Activated gamma-delta T cell treated with Interleukin-2 at 50 U/mL for 16 hours (primary cell): ENCODE results near the gene SEC14L5.
A peak's percentile ranks its signal among the peaks of the same experiment; 100 is the strongest.
"Not testable (repeated sequence)": the region's sequence is repeated elsewhere in the genome, so short reads cannot be mapped to it uniquely, and the experiment has no call there.

Source experiments
- DNase-seq: peaks from one replicate; pipeline ENCODE4 v3.0.0-alpha.2; 2020

Gene SEC14L5

GRCh38 chr16:4957720-4958509 is at the start of gene SEC14L5:
Gene SEC14L5, plus strand, starts transcription at chr16:4958330. Its CDS starts 994 bp downstream, at chr16:4959324.
- DNase-seq, result peak; percentile 79

GRCh38 chr16:4908854-4909401 is 49.2 kb upstream of the SEC14L5 start:
- no peak for DNase-seq

- no peak for DNase-seq
Measured at GRCh38 chr16:4909825-4910224, 48.3 kb upstream of the SEC14L5 start.

- DNase-seq, result no peak
Measured at GRCh38 chr16:4910828-4911227, 47.3 kb upstream of the SEC14L5 start.

GRCh38 chr16:4911970-4912386 is 46.2 kb upstream of the SEC14L5 start:
- no peak for DNase-seq

- no peak for DNase-seq
Measured at GRCh38 chr16:4913130-4913773, 44.9 kb upstream of the SEC14L5 start.

GRCh38 chr16:4913774-4914525 is 44.2 kb upstream of the SEC14L5 start:
- no peak for DNase-seq

- no peak for DNase-seq
Measured at GRCh38 chr16:4914528-4915225, 43.5 kb upstream of the SEC14L5 start.

GRCh38 chr16:4915226-4915761 is 42.8 kb upstream of the SEC14L5 start:
- DNase-seq, result no peak

GRCh38 chr16:4917117-4917516 is 41.0 kb upstream of the SEC14L5 start:
- no peak for DNase-seq

GRCh38 chr16:4918781-4919251 is 39.3 kb upstream of the SEC14L5 start:
- no peak for DNase-seq

- DNase-seq, result no peak
Measured at GRCh38 chr16:4920826-4921225, 37.3 kb upstream of the SEC14L5 start.

GRCh38 chr16:4922721-4923342 is 35.3 kb upstream of the SEC14L5 start:
- DNase-seq, result no peak

GRCh38 chr16:4923853-4924252 is 34.3 kb upstream of the SEC14L5 start:
- DNase-seq, result no peak

- no peak for DNase-seq
Measured at GRCh38 chr16:4924593-4925292, 33.4 kb upstream of the SEC14L5 start.

- DNase-seq, result no peak
Measured at GRCh38 chr16:4925293-4925607, 32.9 kb upstream of the SEC14L5 start.

GRCh38 chr16:4925791-4926190 is 32.3 kb upstream of the SEC14L5 start:
- no peak for DNase-seq

- no peak for DNase-seq
Measured at GRCh38 chr16:4926928-4927327, 31.2 kb upstream of the SEC14L5 start.

- no peak for DNase-seq
Measured at GRCh38 chr16:4927661-4928060, 30.5 kb upstream of the SEC14L5 start.

- no peak for DNase-seq
Measured at GRCh38 chr16:4928227-4928626, 29.9 kb upstream of the SEC14L5 start.

- not testable (repeated sequence) for DNase-seq
Measured at GRCh38 chr16:4929619-4930018, 28.5 kb upstream of the SEC14L5 start.
